ENCODE results near the gene IGF2.
A peak's percentile ranks its signal among the peaks of the same experiment; 100 is the strongest.

The IGF2 gene

DNA sequence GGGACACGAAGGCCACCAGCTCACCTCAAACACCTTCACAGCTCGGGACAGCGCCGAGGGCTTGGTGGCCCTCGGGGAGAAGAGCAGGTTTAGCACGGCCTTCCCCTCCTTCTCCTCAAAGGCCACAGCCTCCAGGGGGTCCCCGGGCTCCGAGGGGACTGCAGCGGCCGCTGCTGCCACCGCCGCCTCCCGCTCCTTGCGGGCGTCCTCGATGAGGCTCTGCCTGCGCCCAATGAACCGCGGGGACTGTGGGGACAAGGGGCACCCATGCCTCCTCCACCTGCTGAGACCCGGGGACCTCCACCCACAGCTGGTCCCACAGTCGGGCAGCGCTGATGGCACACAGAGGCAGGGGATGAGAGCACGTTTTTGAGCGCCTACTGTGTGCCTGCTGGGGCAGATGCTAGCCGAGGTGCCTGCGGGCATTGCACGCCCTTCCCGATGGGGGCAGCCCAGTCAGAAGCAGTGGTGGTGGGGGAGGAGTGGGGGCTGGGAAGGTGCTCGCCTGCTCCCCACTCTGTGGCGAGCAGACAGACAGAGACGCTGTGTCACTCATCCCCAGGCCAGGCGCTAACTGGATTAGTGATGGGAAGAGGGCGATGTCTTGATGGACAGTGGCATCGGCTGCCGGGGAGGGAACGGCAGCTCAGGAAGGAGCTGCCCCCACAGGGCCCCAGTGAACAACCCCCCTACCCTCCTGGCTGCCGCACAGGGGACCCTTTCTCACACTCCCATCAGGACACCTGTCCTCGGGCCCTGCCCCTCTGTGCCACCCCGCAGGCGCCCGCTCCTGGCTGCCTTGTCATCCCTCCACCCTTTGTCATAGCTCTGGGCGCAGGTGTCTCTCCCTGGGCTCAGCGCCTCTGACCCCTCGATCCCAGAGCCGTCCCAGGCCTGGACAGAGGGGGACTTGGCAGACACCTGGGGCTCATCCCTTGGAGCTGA is 30.7 kb upstream of the IGF2 start:
- DNase-seq, result no peak

DNA sequence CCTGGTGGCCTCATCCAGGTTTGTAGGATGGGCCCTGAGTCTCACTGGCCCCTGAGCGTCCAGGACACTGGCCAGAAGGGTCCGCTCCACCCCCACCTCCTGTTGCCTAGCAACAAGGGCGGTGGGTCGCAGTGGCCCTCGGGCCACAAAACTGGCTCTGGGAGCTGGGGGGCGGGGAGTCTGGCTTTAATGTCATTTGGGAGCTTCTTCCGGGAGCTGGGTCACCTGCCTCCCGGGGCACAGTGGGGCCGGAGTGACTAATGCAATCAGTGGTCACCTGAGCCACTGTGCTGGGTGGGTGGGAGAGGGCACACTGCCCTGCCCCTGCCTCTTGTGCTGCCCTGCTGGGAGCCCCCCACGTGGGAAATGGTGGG is 29.8 kb upstream of the IGF2 start:
- no peak for DNase-seq

GRCh38 chr11:2168286-2169004 is 29.3 kb upstream of the IGF2 start:
- no peak for DNase-seq

- no peak for DNase-seq
These were observed 28.2 kb upstream of the IGF2 start for GRCh38 chr11:2167141-2168045.

DNA sequence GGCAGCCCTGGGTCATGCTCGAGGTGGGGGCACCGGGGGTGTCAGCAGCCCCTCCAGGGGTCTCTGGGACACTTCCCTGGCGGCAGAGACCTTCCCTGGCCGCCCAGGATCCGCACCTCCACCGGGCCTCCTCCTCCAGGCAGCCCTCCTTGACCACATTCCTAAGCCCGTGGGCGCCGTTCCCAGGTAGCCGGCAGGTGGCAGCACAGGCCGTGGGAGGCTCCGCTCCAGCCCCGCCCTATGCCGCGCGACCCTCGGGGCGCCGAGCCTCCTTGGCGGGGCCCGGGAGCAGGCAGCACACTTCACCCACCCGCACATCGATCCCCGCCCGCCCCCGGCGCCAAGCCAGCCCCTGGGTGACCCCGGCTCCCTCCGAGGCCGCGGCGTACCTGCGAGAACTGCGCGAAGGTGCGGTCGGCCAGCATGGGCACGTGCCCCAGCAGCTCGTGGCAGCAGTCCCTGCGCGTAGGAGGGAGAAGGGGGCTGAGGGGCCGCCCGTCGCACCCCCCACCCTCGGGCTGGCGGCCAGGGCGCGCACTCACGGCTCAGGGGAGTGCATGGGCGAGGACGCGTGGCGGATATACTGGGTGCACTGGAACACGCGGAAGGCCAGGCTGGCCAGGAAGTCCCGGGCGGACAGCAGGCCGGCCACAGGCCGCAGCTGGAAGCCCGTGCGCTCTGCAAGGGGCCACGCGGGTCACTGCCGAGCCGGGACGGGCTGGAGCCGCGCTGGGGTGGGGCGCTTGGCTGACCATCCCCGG is 27.1 kb upstream of the IGF2 start:
- DNase-seq, result peak; percentile 65

DNA sequence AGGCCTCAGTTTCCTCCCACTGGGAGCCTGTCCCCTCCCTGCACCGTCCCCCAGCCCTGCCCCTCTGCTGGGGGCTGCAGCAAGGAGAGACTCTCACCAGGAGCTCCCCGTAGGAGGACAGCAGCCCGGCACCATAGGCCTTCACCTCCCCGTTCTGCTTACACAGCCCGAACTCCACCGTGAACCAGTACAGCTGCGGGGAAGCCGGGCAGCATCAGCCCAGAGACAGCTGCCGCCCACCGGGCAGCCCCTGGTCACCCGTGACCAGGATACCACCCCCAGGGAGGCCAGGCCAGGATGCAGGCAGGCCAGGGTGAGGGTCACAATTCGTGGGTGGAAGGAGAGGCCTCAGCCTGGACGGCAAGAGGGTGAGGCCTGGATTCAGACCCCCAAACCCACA is 26.4 kb upstream of the IGF2 start:
- no peak for DNase-seq

DNA sequence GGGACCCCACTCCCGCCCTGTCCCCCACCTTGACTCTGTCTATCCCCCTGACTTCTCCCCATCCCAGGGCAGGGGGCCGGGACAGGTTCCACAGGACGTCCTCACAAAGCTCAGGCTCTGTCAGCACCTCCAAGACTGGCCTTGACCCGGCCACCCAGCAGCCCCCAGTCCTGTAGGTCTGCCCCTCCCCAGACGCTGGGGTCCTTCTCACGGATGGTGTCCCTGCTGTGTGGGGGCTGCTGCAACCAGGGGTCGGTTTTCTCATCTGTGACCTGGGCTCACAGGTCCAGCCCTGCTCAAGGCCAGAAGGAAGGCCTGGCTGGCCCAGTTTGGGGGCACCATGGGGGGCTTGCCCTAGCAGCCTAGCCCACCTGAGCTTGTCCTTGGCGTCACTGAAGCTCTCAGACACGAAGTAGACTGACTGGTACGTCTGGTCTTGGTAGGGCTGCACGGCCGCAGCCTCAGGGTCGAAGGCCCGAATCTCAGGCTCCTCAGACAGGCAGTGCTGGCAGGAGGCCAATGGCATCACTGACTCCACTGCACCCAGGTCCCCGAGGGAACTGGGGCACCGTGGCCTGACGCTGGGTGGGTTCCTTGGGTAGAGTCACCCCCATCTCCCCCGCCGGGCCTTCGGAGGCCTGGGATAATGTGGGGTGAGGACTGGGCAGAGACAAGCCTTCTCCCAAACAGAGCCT is 25.8 kb upstream of the IGF2 start:
- DNase-seq, result no peak

DNA sequence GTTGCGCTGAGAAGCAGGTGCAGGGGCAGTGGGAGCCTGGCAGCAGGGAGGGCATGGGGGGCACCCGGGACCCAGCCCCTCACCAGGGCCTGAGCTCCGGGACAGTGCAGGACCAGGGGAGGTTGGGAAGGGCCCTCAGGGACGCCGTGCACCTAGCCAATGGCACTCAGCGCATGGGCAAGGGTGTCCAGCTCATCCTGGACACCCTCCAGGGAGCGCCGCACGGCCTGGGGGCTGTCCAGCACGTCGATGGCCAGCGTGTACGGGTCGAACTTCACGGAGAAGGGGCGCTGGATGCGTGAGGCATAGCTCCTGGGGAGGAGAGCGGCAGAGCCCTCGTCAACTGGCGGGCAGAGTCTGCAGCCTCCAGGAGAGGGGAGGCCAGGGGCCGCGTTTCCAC is 24.9 kb upstream of the IGF2 start:
- DNase-seq, result no peak

GRCh38 chr11:2163428-2163978 is 24.3 kb upstream of the IGF2 start:
- DNase-seq, result no peak

DNA sequence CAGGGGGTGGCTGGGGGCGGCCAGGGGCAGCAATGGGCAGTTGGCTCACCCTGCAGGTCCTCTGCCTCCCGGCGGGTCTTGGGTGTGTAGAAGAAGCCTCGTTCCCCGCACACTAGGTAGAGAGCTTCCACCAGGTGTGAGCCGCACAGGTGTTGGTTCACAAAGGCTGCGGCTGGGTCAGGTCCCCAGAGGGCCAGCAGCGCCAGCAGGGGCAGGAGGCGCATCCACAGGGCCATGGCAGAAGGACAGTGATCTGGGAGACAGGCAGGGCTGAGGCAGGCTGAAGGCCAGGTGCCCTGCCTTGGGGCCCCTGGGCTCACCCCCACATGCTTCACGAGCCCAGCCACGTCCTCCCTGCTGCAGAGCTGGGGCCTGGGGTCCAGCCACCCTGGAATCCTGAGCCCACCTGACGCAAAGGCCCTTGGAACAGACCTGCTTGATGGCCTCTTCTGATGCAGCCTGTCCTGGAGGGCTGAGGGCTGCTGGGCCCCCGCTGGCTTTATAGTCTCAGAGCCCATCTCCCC is 21.6 kb upstream of the IGF2 start, which contains the start of gene INS:
TSS of gene INS (minus strand) at position 474 of the 524 bp plus-strand sequence. CDS start at position 236, 238 bp downstream.
- DNase-seq, result no peak

GRCh38 chr11:2159536-2160413 is 20.6 kb upstream of the IGF2 start:
- DNase-seq, result no peak

DNA sequence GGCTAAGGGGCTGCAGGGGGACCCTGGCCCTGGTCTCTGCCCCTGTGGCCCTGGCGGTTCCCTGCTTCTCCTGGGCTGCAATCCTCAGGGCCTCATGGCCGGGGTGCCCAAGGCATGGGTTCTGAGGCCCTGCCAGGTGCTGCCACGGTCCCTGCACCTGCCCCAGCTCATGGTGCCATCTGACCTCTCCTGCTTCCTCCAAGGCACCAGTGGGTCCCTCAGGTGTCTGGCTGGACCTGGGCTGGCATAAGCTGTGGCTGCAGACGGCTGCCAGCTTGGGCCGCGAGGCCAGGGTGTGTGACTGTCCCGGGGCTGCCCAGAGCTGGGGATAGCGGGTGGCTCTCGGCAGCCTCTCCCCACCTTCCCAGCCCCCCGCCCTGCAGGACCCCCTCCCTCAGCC is 19.8 kb upstream of the IGF2 start:
- no peak for DNase-seq

GRCh38 chr11:2158296-2158737 is 19.1 kb upstream of the IGF2 start:
- DNase-seq, result no peak

GRCh38 chr11:2157294-2158040 is 18.3 kb upstream of the IGF2 start:
- no peak for DNase-seq

- peak; percentile 79 for DNase-seq
These were observed 17.4 kb upstream of the IGF2 start for GRCh38 chr11:2156416-2157182.

- DNase-seq, result no peak
These were observed 16.3 kb upstream of the IGF2 start for GRCh38 chr11:2155511-2155910.

- DNase-seq, result no peak
These were observed 15.7 kb upstream of the IGF2 start for GRCh38 chr11:2154889-2155288.

DNA sequence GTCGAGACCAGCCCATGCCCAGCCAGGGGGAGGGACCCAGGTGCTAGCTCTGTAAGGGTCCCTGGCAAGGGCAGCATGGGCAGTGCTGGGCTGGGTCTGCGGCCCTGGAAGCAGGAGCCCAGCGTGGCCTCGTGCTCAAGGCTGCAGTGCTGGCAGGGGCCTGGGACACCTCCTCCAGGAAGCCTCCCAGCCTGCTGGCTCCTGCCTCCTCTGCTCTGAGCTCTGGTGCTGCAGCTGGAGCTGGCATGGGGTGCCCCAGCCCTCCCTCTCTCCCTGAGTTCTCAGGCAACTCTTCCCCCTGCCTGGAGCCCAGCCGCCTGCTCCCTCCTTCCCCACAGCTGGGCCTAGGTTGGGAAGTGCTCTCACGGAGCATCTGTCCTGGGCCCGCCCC is 15.0 kb upstream of the IGF2 start:
- DNase-seq, result no peak
